HCT116 (cell line): ENCODE measurements around the gene IFRD2. TPM values are rescaled to one million over a fixed set of nuclear protein-coding genes. Genes with fewer than 3 reads are reported as not detected.

Source experiments
- ATAC-seq: fragments of 200-7000 bp; cut with Tn5 transposase; 2 replicates; pipeline ENCODE4 v1.9.1; 2020; ENCODE audit warnings: mild to moderate bottlenecking, moderate library complexity
- BruUV-seq: library from RNA; stranded (reverse); fragments of 400-500 nt; replicated peaks from 2 replicates; lab custom pipeline; 2021; lab: Mats Ljungman, UMichigan
- CTCF ChIA-PET: fragments of 300-600 bp; sonication (Branson Sonifier 250); formaldehyde crosslinking; loops from one replicate; lab custom pipeline; 2021; ENCODE audit warnings: antibody characterized with exemption; lab: Charles Lee
- POLR2A ChIA-PET: fragments of 300-600, 350-600 bp; sonication (Branson Sonifier 250); formaldehyde crosslinking; loops from one replicate; lab custom pipeline; 2021; ENCODE audit warnings: antibody characterized with exemption; lab: Charles Lee
- RAD21 ChIA-PET, 2 experiments: fragments of 300-600 bp; sonication (Branson Sonifier 250); formaldehyde crosslinking; loops; one replicate each; lab custom pipeline; 2023; ENCODE audit warnings: low total read pairs in 2 of 2; ENCODE audit not compliant: uncharacterized antibody in 2 of 2, unreplicated experiment in 2 of 2, low non-redundant PET in 1 of 2; lab: Charles Lee
- DNase-seq: peaks from one replicate; pipeline ENCODE4 v3.0.0-alpha.2; 2010; ENCODE audit warnings: low read depth, low spot score
- H2AFZ ChIP-seq: fragments of 200-600 bp; shearing (Covaris generic), sonication (generic); 2 replicates; pipeline ENCODE4 v1.6.1; 2017; ENCODE audit warnings: low read depth, mixed run types, mixed read lengths, antibody characterized with exemption, low read length; ENCODE audit not compliant: poor library complexity, severe bottlenecking
- H3K27ac ChIP-seq: 2 replicates; pipeline ENCODE4 v1.5.1; 2012; ENCODE audit warnings: low read depth, low read length
- H3K27me3 ChIP-seq: fragments of 200-600 bp; sonication (generic); 2 replicates; pipeline ENCODE4 v1.6.1; 2016; ENCODE audit warnings: mixed run types, low read length, mixed read lengths; ENCODE audit not compliant: insufficient read depth
- H3K36me3 ChIP-seq, 2 experiments: fragments of 200-500 bp in 1 of 2; fragments of 200-600 bp in 1 of 2; sonication (Bioruptor generic) in 1 of 2; sonication (generic) in 1 of 2; 2 replicates each; pipeline versions ENCODE4 v1.5.1 to v1.6.1; 2014 to 2016; ENCODE audit warnings: low read length in 2 of 2, inconsistent platforms in 1 of 2, mixed read lengths in 1 of 2, mixed run types in 1 of 2; ENCODE audit not compliant: insufficient read depth in 2 of 2, control insufficient read depth in 1 of 2
- H3K4me1 ChIP-seq, 2 experiments: fragments of 200-600 bp in 1 of 2; sonication (generic) in 1 of 2; 2 replicates each; pipeline versions ENCODE4 v1.5.1 to v1.6.1; 2012 to 2017; ENCODE audit warnings: low read length in 2 of 2, inconsistent platforms in 1 of 2, mild to moderate bottlenecking in 1 of 2, mixed read lengths in 1 of 2, mixed run types in 1 of 2, moderate library complexity in 1 of 2; ENCODE audit not compliant: insufficient read depth in 2 of 2, control insufficient read depth in 1 of 2
- H3K4me2 ChIP-seq: fragments of 200-600 bp; sonication (generic); 2 replicates; pipeline ENCODE4 v1.6.1; 2017; ENCODE audit warnings: mixed run types, low read length, mixed read lengths
- H3K4me3 ChIP-seq, 2 experiments: fragments of 200-600 bp in 1 of 2; sonication (generic) in 1 of 2; replicated peaks in 1 of 2; 2 replicates each; pipeline ENCODE4 v1.5.1; 2011 to 2016; ENCODE audit warnings: low read length in 2 of 2, control low read depth in 1 of 2, low read depth in 1 of 2, mild to moderate bottlenecking in 1 of 2, mixed read lengths in 1 of 2, mixed run types in 1 of 2
- H3K79me2 ChIP-seq: fragments of 200-600 bp; sonication (generic); 2 replicates; pipeline ENCODE4 v1.6.1; 2017; ENCODE audit warnings: mild to moderate bottlenecking, mixed run types, low read length, moderate library complexity, mixed read lengths; ENCODE audit not compliant: insufficient read depth
- H3K9ac ChIP-seq: fragments of 200-600 bp; sonication (generic); 2 replicates; pipeline ENCODE4 v1.6.1; 2016; ENCODE audit warnings: low read length, mixed read lengths
- H3K9me2 ChIP-seq: fragments of 200-600 bp; sonication (generic), shearing (Covaris generic); 2 replicates; pipeline ENCODE4 v1.6.1; 2017; ENCODE audit warnings: mixed run types, mild to moderate bottlenecking, moderate library complexity; ENCODE audit not compliant: insufficient read depth
- H3K9me3 ChIP-seq, 2 experiments: fragments of 200-500 bp in 1 of 2; fragments of 200-600 bp in 1 of 2; sonication (Bioruptor generic) in 1 of 2; sonication (generic) in 1 of 2; 2 replicates each; pipeline ENCODE4 v1.6.1; 2014 to 2017; ENCODE audit warnings: low read length in 2 of 2, mixed read lengths in 2 of 2, inconsistent platforms in 1 of 2, low read depth in 1 of 2, mild to moderate bottlenecking in 1 of 2, mixed run types in 1 of 2, moderate library complexity in 1 of 2; ENCODE audit not compliant: control insufficient read depth in 1 of 2, insufficient read depth in 1 of 2
- H4K20me1 ChIP-seq: fragments of 200-600 bp; sonication (generic), shearing (Covaris generic); 2 replicates; pipeline ENCODE4 v1.6.1; 2017; ENCODE audit warnings: mixed run types, mild to moderate bottlenecking, moderate library complexity; ENCODE audit not compliant: insufficient read depth
- CEBPB ChIP-seq: IDR thresholded peaks from 2 replicates; pipeline ENCODE4 v1.6.1; 2012; ENCODE audit warnings: low read depth
- EGR1 ChIP-seq: IDR thresholded peaks from 2 replicates; pipeline ENCODE4 v1.6.1; 2012; ENCODE audit warnings: low read depth
- ELF1 ChIP-seq: IDR thresholded peaks from 2 replicates; pipeline ENCODE4 v1.6.1; 2012; ENCODE audit warnings: low read depth, borderline replicate concordance
- EZH2 ChIP-seq: fragments of 200-600 bp; sonication (generic); IDR thresholded peaks from 2 replicates; pipeline ENCODE4 v1.6.1; 2017; ENCODE audit warnings: antibody characterized with exemption, mixed run types
- EZH2phosphoT487 ChIP-seq: fragments of 200-600 bp; IDR thresholded peaks from 2 replicates; pipeline ENCODE4 v1.6.1; 2018; ENCODE audit warnings: antibody characterized with exemption, borderline replicate concordance
- FOSL1 ChIP-seq: IDR thresholded peaks from 2 replicates; pipeline ENCODE4 v1.6.1; 2012; ENCODE audit warnings: low read depth
- POLR2A ChIP-seq: IDR thresholded peaks from 2 replicates; pipeline ENCODE4 v1.7.0; 2011; ENCODE audit warnings: borderline replicate concordance; ENCODE audit not compliant: insufficient read depth, insufficient read length; ENCODE audit errors: extremely low read depth
- POLR2AphosphoS5 ChIP-seq: IDR thresholded peaks from 2 replicates; pipeline ENCODE4 v1.6.1; 2011; ENCODE audit warnings: mild to moderate bottlenecking, low read depth, low read length, moderate library complexity
- REST ChIP-seq: IDR thresholded peaks from 2 replicates; pipeline ENCODE4 v1.6.1; 2012; ENCODE audit warnings: low read depth
- SP1 ChIP-seq: IDR thresholded peaks from 2 replicates; pipeline ENCODE4 v1.6.1; 2012; ENCODE audit warnings: low read depth
- SRF ChIP-seq: IDR thresholded peaks from 2 replicates; pipeline ENCODE4 v1.6.1; 2012; ENCODE audit warnings: low read depth
- YY1 ChIP-seq: IDR thresholded peaks from 2 replicates; pipeline ENCODE4 v1.6.1; 2011; ENCODE audit warnings: low read length, low read depth, moderate library complexity, mild to moderate bottlenecking; ENCODE audit not compliant: insufficient replicate concordance; ENCODE audit errors: extremely low read depth
- ZFX ChIP-seq: fragments of 450-650 bp; IDR thresholded peaks from 2 replicates; pipeline ENCODE4 v1.6.1; 2017
- ZNF274 ChIP-seq: fragments of 200-500 bp; sonication (Bioruptor generic); IDR thresholded peaks from 2 replicates; pipeline ENCODE4 v1.6.1; 2014; ENCODE audit warnings: mild to moderate bottlenecking, low read depth, low read length, inconsistent platforms
- intact Hi-C: fragments of 100-400 bp; cut with micrococcal nuclease; formaldehyde crosslinking; loops from 2 replicates; pipeline ENCODE4 v1.10.0; 2022
- total RNA-seq: library from RNA; stranded (reverse); gene quantifications from one replicate; pipeline ENCODE4 v1.2.1, GENCODE V29; 2021; ENCODE audit not compliant: unreplicated experiment
- TF ChIP-seq, protein P1 (sequence below), 3 experiments: fragments of 200-600 bp in 1 of 3; sonication (generic) in 1 of 3; IDR thresholded peaks in 2 of 3; conservative IDR thresholded peaks in 1 of 3; 2 replicates each; pipeline ENCODE4 v1.5.1; 2012 to 2017; ENCODE audit warnings: low read depth in 2 of 3, low read length in 2 of 3, antibody characterized with exemption in 1 of 3, borderline replicate concordance in 1 of 3, control low read depth in 1 of 3, mild to moderate bottlenecking in 1 of 3, mixed read lengths in 1 of 3, mixed run types in 1 of 3, moderate library complexity in 1 of 3; ENCODE audit not compliant: insufficient read depth in 1 of 3

The IFRD2 gene
- total RNA-seq, 1 experiment from 2014 or later, result 146 TPM

DNA sequence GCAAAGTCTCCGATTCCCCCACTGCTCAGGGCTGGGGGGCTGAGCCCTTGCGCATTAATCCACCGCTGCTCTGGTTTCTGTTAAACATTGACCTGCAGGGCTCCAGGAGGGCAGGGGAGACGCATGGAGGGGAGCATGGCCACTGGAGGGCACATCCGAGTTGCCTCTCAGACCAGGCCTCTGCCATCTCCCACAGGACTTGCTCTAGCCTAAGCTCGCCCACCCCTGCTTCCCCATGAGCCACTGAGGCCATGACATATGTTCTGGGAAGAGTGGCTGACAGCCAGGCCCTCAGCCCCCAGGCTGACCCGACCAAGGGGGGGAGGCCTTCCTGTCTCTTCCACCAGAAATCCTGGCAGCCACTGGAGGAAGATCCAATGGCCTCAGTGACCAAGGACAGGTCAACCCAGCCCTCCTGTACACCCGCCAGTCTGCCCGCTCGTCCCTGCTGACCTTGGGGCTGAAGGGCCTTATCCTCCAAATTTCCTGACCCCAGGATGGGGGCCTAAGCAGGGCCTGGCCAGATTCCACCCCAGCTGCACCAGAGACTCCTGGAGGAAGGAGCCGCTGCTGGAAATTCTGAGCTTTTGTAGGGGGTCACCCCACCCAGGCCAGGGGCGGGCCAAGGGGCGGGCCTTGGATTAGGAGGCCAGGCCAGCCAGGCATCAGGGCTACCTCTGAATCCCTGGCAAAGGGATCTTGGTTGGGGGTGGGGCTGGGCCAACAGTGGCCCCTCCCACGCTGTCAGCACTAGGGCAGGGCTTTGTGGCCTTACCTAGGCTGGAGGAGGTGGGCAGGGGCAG is 11.0 kb upstream of the IFRD2 start, which contains the start of gene HYAL1:
Gene HYAL1 (minus strand): TSS at position 562 of the 803 bp plus-strand sequence. CDS start 618 bp downstream, outside the sequence.
- Histone ChIP-seq H3K9me2 (no peaks in the 10 kb centered on the region), H3K4me3 (peak within 1 kb of the TSS; percentile 27 to 37), H3K4me2 (peak within 1 kb of the TSS; percentile 72), H4K20me1 (no peaks in the 10 kb centered on the region), H3K4me1 (peaks cover 21 to 47% of the 10 kb centered on the region in 2 experiments), H3K27me3 (no peaks in the 10 kb centered on the region), H3K9me3 (no peaks in the 10 kb centered on the region), H3K27ac (peak within 1 kb of the TSS; percentile 70), H3K9ac (peak within 1 kb of the TSS; percentile 49), H2AFZ (no peak within 1 kb of the TSS), H3K36me3 (no peaks in the 10 kb centered on the region), H3K79me2 (peaks cover 3% of the 10 kb centered on the region; the same call in 1 of the 2 replicates)
- ChIA-PET POLR2A (interaction anchor here (0.9 to 1.4 kb wide), 3 partner anchors 11 to 14 kb away, joined by 4 to 5 read pairs (median 4); partner anchors contain the start of gene IFRD2), CTCF (interaction anchor here (0.6 to 2.7 kb wide), 4 partner anchors 14 to 39 kb away, joined by 3 to 14 read pairs (median 6); no protein-coding TSS in a partner anchor), RAD21 (interaction anchor here in 1 of 2 experiments (0.6 kb wide), 1 partner anchor 21 kb away, joined by 3 read pairs; no protein-coding TSS in a partner anchor)
- intact Hi-C loops, result loop anchor here (1.0 kb wide), 1 partner anchor 21 kb away; no protein-coding TSS in a partner anchor
- ATAC-seq (peak; percentile 41), DNase-seq (peak; percentile 61)
- TSS peak; percentile 65 for BruUV-seq
- TF ChIP-seq YY1, result no peak
- TF ChIP-seq POLR2AphosphoS5, result peak; percentile 83
- no peak for TF ChIP-seq SP1
- TF ChIP-seq ZFX, result no peak
- no peak for TF ChIP-seq SRF
- TF ChIP-seq CEBPB, result no peak
- TF ChIP-seq EZH2, result no peak
- no peak for TF ChIP-seq FOSL1
- no peak for TF ChIP-seq ZNF274
- TF ChIP-seq POLR2A, result peak; percentile 30
- no peak for TF ChIP-seq EZH2phosphoT487
- no peak for TF ChIP-seq ELF1
- TF ChIP-seq EGR1, result no peak
- TF ChIP-seq, protein P1, sequence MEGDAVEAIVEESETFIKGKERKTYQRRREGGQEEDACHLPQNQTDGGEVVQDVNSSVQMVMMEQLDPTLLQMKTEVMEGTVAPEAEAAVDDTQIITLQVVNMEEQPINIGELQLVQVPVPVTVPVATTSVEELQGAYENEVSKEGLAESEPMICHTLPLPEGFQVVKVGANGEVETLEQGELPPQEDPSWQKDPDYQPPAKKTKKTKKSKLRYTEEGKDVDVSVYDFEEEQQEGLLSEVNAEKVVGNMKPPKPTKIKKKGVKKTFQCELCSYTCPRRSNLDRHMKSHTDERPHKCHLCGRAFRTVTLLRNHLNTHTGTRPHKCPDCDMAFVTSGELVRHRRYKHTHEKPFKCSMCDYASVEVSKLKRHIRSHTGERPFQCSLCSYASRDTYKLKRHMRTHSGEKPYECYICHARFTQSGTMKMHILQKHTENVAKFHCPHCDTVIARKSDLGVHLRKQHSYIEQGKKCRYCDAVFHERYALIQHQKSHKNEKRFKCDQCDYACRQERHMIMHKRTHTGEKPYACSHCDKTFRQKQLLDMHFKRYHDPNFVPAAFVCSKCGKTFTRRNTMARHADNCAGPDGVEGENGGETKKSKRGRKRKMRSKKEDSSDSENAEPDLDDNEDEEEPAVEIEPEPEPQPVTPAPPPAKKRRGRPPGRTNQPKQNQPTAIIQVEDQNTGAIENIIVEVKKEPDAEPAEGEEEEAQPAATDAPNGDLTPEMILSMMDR (IDR thresholded peaks at IDR 0.05 in 2 of 3, conservative IDR thresholded peaks at IDR 0.05 in 1 of 3; ENCODE audit: borderline replicate concordance in 1 of 3, insufficient read depth in 1 of 3, low read depth in 2 of 3, low read length in 2 of 3), result peak in 2 of 3 experiments; percentile 35 to 46; a peak in 4 of 6 replicates
- no peak for TF ChIP-seq REST
